ENCODE results near the gene ELOB. TPM values are rescaled to one million over a fixed set of nuclear protein-coding genes. Genes with fewer than 3 reads are reported as not detected.
A peak's percentile ranks its signal among the peaks of the same experiment; 100 is the strongest.

Gene ELOB
- total and polyA plus RNA-seq, 10 of the 15 experiments (the other 5 are each of a cell fraction or from before 2014, with no cell fraction given) = 86.9 to 823 (median 263) TPM

DNA sequence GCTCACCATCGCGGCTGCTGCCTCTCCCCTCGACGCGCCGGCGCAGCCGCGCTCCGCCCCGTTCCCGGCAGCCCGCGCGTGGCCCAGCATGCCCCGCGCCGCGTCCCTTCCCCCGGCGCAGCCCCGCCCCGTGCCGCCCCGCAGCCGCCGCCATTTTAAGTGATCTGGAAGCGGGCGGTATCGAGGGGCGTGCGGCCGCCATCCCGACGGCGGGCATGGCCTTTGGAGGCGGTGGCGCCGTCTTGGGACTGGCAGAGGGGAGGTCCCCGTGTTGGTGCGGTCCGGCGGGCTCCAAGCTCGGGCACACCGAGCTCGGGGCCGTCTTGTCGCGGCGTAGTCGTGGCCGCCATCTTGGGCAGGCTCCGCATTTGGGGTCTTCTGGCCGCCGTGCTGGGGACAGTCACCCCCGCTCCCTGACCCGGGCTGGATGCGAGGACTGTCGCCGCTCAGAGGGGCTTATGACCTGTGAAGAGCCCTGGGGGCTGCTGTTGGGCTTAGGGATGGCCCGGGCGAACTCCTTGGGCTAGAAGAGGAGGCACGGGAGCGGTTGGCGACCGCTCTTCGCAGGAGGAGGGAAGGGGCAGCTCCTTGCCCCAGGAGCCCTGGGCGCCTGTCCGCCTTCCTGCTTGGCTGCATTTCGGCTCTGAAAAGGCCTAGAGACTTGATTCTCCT is at the start of gene ELOB (continued):
- TF ChIP-seq FOXM1 (IDR thresholded peaks at IDR 0.05; ENCODE audit: low read depth, low read length) = no peak
- no peak for TF ChIP-seq NFXL1 (IDR thresholded peaks at IDR 0.05; ENCODE audit: borderline replicate concordance)
- no peak for TF ChIP-seq KAT2A (conservative IDR thresholded peaks at IDR 0.05; ENCODE audit: control insufficient read depth, low read depth, low read length)
- no peak for TF ChIP-seq CBX3 (IDR thresholded peaks at IDR 0.05; ENCODE audit: borderline replicate concordance, low read depth)
- no peak for TF ChIP-seq PRDM15 (CRISPR knock-in tag; IDR thresholded peaks at IDR 0.05)
- peak; percentile 53 for TF ChIP-seq SIX5 (IDR thresholded peaks at IDR 0.05; ENCODE audit: low read depth, low read length, severe bottlenecking)
- TF ChIP-seq KLF5 (IDR thresholded peaks at IDR 0.05; ENCODE audit: partially characterized antibody) = peak; percentile 24
- no peak for TF ChIP-seq USF2 (IDR thresholded peaks at IDR 0.05; ENCODE audit: borderline replicate concordance, low read depth, low read length)
- peak; percentile 80 for TF ChIP-seq NR2C1 (IDR thresholded peaks at IDR 0.05)
- peak; percentile 80 for TF ChIP-seq IKZF1 (conservative IDR thresholded peaks at IDR 0.05)
- TF ChIP-seq, protein P1, sequence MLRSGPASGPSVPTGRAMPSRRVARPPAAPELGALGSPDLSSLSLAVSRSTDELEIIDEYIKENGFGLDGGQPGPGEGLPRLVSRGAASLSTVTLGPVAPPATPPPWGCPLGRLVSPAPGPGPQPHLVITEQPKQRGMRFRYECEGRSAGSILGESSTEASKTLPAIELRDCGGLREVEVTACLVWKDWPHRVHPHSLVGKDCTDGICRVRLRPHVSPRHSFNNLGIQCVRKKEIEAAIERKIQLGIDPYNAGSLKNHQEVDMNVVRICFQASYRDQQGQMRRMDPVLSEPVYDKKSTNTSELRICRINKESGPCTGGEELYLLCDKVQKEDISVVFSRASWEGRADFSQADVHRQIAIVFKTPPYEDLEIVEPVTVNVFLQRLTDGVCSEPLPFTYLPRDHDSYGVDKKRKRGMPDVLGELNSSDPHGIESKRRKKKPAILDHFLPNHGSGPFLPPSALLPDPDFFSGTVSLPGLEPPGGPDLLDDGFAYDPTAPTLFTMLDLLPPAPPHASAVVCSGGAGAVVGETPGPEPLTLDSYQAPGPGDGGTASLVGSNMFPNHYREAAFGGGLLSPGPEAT (IDR thresholded peaks at IDR 0.05; ENCODE audit: low read depth) = peak; percentile 93
- peak; percentile 66; the same call in 1 of the 2 replicates for TF ChIP-seq POLR2AphosphoS5 (IDR thresholded peaks at IDR 0.05; ENCODE audit: low read length)
- TF ChIP-seq STAT1 (conservative IDR thresholded peaks at IDR 0.05) = 0 out of 2 replicates have a peak, but pooled peaks have one; percentile 54
- peak; percentile 65 for TF ChIP-seq SMARCA5 (IDR thresholded peaks at IDR 0.05)
- no peak for TF ChIP-seq SUZ12 (IDR thresholded peaks at IDR 0.05; ENCODE audit: unreplicated experiment)
- TF ChIP-seq RB1 (IDR thresholded peaks at IDR 0.05; ENCODE audit: borderline replicate concordance) = no peak; the same call in 1 of the 2 replicates
- no peak for TF ChIP-seq SPI1 (IDR thresholded peaks at IDR 0.05; ENCODE audit: borderline replicate concordance, insufficient read depth, low read depth, low read length)
- TF ChIP-seq PAX5 (IDR thresholded peaks at IDR 0.05; ENCODE audit: borderline replicate concordance, low read depth, low read length) = no peak
- 0 out of 2 replicates have a peak, but pooled peaks have one; percentile 54 for TF ChIP-seq MXI1 (IDR thresholded peaks at IDR 0.05; ENCODE audit: low read depth, low read length)
- TF ChIP-seq SIN3A (IDR thresholded peaks at IDR 0.05; ENCODE audit: low read depth, low read length) = no peak
